KG1 (cell line): Measurements from ENCODE around the gene NSUN4.
"Not testable (repeated sequence)": the region's sequence is repeated elsewhere in the genome, so short reads cannot be mapped to it uniquely, and the experiment has no call there.

ENCODE experiments used
- DNase-seq: peaks from one replicate; lab custom pipeline; 2025; lab: John Stamatoyannopoulos, UW

The NSUN4 gene

GRCh38 chr1:46367701-46368100 is 27.1 kb downstream of the NSUN4 start:
- not testable (repeated sequence) for DNase-seq

DNA sequence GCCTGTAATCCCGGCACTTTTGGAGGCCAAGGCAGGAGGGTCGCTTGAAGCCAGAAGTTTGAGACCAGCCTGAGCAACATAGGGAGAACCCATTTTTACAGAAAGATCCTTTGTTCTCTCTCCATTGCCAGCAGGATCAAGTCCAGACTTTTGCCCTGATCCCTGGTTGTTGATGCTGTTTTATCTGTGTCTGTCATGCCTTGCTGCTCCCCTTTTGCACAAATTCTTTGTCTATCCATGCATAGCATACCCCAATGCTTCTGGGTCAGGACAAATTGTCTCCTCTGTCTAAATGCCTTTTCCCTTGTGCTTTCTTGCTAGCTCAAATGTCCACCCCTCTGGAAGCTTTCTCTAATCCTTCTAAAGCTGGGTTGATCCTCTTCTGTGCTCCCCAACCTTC is 28.2 kb downstream of the NSUN4 start:
- DNase-seq = no peak

DNA sequence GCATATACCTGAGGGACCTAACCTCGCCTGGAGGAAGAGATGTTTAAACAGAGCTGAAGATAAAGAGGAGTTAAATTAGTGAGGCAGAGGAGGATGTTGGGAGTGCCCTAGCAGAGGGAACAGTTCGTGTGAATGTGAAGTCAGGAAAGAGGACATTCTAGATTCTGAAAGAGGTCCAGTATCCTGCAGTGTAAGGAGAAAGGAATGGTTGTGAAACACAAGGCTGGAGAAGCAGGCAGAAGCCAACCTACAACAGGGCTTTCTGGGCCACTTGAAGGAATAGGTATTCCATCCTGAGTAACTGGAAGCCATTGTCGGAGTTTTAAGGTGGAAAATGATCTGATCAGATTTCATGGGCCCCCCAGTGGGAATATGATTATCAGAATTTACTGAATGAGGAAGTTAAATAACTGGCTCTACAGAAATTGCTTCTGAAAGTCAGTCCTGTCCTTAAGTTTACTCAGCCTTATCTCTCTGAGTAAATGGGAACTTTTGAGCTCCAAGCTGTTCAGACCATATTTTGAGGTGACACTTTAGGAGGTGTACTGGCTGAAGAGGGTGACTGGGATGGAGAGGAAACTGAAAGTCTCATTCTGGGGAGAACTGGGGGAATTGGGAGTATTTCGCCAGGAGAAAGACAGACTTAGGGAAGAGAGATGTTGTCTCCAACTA is 29.1 kb downstream of the NSUN4 start:
- no peak for DNase-seq

GRCh38 chr1:46370214-46370633 is 29.6 kb downstream of the NSUN4 start:
- DNase-seq = no peak

- no peak for DNase-seq
Measured at GRCh38 chr1:46372431-46372830, 31.8 kb downstream of the NSUN4 start.

GRCh38 chr1:46379996-46380395 is 39.4 kb downstream of the NSUN4 start:
- DNase-seq = no peak

DNA sequence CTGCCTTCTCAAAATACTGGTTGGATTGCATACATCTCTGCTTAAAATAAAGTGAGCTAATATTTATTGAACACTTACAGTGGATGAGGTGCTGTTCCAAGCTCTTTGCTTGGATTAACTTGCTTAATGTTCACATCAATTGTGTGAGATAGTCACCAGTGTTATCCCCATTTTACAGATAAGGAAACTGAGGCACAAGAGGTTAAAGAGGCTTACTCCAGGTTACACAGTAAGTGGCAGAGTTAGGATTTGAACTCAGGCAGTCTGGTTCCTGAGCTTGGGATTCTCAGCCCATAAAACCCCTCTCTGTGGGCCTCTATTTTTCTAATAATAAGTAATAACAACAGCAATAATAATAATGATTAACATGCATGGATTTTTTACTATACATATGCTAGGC is 39.9 kb downstream of the NSUN4 start:
- no peak for DNase-seq

- no peak for DNase-seq
Measured at GRCh38 chr1:46393510-46393909, 52.9 kb downstream of the NSUN4 start.

GRCh38 chr1:46394108-46394871 is 53.7 kb downstream of the NSUN4 start, which contains the start of gene FAAH:
FAAH (plus strand) TSS chr1:46394317; CDS start chr1:46394349, 32 bp downstream.
- DNase-seq = no peak

- DNase-seq = no peak
Measured at GRCh38 chr1:46394872-46395465, 54.4 kb downstream of the NSUN4 start.

GRCh38 chr1:46396441-46397398 is 56.1 kb downstream of the NSUN4 start:
- DNase-seq = no peak

DNA sequence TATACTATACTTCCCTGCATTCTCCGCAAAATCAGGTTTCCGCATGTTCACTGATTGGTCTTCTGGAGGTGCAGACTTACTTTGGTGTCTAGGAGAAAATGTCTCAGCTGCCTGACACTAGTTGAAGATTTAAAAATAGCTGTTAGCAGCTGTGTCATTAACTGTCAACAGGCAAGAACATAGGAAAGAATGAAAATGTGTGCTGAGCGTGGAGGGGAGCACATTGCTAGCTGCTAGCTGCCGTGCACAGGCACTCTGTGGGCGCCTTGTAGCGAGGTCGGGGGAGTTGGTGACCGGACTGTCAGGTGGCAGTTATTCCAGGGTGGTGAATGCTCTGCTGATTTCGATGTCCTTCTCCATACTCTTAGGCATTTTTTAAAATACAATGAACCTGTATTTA is 58.7 kb downstream of the NSUN4 start:
- no peak for DNase-seq

DNA sequence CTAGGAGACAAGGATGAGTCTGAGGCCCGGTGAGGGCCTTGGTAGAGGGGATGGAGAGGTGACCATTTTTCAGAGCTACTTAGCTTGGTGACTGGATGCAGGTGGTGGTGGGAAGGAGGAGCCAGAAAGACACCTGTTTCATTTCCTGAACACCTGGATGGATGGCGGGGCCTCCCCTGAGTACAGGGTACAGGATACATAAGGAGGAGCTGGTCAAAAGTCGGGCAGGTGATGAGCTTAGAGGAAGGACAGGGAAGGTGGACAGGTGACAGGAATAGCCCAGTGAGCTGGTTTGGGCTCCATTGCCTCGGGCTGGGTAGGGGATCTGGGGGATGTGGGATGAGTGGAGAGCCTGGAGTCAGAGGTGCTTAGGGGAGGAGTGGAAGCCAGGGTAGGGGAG is 59.8 kb downstream of the NSUN4 start:
- no peak for DNase-seq

- DNase-seq = no peak
Measured at GRCh38 chr1:46401154-46401913, 60.7 kb downstream of the NSUN4 start.

DNA sequence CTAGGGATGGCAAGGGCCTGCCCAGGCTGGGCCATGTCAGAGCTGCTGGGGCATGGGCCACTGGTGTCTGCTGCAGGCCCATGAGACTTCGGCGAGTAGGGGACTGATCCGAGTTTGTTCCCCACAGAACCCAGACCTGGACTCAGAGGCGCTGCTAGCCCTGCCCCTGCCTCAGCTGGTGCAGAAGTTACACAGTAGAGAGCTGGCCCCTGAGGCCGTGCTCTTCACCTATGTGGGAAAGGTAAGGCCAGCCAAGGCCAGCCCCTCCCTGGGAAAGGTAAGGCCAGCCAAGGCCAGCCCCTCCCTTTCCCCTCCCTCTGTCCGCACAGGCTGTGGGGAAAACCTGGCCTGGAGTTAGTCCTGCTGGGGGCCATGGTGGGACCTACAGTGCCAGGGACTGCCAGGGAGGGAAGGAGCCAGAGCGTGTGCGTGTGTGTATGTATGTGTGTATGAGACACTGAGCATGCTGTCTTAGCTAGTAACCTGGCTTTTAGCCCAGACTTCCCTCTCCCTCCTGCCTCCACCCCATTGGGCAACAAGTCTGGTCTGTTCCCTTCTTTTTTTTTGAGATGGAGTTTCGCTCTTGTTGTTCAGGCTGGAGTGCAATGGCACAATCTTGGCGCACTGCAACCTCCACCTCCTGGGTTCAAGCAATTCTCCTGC is 61.5 kb downstream of the NSUN4 start:
- no peak for DNase-seq

GRCh38 chr1:46403916-46404315 is 63.3 kb downstream of the NSUN4 start:
- DNase-seq = no peak

GRCh38 chr1:46404482-46405196 is 64.0 kb downstream of the NSUN4 start:
- DNase-seq = no peak

- no peak for DNase-seq
Measured at GRCh38 chr1:46405197-46405555, 64.6 kb downstream of the NSUN4 start.

DNA sequence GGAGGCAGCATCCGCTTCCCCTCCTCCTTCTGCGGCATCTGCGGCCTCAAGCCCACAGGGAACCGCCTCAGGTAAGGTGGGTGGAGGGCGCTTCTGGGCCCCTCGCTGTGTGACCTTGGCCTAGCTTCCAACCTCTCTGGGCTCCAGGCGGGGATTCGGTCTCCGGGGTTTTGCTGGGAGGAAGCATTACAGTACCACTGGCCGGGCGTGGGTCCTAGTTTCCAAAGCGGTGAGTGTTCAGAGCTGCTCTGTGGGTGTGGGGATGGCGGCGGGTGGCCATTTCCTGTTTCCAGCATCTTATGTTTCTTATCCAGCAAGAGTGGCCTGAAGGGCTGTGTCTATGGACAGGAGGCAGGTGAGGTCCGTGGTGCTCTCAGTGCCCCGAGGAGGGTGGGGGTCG is 65.1 kb downstream of the NSUN4 start:
- no peak for DNase-seq
